ENCODE measurements around the gene BRMS1.
A peak's percentile ranks its signal among the peaks of the same experiment; 100 is the strongest.
"Not testable (repeated sequence)": the region's sequence is repeated elsewhere in the genome, so short reads cannot be mapped to it uniquely, and the experiment has no call there.

BRMS1 gene

DNA sequence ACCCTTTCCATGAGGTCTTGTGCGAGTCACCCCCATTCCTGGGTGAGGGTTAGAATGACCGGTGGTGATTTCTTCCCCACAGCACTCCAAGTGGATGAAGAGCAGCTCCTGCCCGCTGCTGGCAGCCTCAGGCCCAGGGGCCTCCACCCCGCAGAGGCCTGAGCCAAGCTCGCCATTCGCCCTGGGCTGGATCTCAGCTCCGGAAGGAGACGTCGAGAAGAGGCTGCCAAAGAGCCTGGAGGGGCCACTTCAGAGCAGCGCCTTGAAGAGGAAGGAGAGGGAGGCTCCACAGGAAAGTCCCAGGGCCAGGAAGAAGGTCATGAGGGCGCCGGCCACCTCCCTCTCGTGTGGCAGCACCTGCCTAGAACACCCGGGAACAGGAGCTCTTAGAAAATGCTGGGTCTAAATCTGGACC lies 18.3 kb upstream of the BRMS1 start:
- no peak for DNase-seq (ENCODE audit: low spot score)

DNA sequence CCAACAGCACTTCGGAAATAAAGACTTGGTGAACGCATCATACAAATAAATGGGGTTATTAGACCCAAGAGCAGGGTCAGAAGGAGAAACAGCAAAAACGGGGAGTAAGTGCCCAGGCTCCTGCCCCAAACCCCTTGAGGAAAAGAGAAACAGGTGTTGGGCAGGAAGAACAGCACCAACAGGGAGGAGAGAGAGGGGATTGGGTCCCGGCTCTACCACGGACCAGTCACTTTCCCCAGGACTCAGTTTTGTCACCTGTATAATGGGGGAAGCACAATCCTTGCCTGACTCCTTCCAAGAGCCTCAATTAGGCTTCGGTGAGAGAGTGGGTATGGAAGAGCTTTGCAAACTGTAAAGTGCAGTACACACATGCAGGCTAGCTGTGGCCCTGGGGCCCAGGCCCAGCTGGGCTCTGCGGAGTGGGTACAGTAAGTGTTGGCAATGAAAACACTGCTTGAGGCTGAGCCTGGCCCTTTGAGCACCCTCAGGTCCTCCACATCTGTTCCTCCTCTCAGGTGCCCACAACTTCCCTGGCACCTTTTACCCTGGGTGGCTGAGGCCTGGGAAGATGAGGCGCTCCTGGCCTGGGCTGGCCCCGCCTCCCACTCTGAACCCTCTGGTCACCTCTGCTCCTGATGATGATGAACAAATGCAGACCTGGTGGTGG lies 17.7 kb upstream of the BRMS1 start:
- no peak for DNase-seq (ENCODE audit: low spot score)

DNA sequence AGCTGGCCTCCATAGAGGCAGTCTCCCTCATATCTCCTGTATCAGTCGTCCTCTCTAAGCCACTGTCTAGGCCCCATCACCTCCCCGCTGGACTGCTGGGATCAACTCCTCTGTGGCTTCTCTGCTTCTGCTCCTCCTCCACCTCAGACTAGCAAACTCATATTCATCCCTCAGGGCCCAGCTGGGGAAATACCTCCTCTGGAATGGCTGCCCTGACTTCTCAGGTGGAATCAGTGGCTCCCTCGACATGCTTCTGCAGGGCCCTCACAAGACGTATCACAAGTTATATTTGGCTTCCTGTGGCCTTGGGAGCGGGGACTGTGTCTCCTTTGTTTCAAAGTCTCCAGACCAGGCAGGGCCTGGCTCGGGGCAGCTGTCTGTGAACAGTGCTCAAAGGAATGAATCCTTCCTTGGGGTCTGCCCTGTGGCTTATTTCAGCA lies 16.6 kb upstream of the BRMS1 start:
- no peak for DNase-seq (ENCODE audit: low spot score)

DNA sequence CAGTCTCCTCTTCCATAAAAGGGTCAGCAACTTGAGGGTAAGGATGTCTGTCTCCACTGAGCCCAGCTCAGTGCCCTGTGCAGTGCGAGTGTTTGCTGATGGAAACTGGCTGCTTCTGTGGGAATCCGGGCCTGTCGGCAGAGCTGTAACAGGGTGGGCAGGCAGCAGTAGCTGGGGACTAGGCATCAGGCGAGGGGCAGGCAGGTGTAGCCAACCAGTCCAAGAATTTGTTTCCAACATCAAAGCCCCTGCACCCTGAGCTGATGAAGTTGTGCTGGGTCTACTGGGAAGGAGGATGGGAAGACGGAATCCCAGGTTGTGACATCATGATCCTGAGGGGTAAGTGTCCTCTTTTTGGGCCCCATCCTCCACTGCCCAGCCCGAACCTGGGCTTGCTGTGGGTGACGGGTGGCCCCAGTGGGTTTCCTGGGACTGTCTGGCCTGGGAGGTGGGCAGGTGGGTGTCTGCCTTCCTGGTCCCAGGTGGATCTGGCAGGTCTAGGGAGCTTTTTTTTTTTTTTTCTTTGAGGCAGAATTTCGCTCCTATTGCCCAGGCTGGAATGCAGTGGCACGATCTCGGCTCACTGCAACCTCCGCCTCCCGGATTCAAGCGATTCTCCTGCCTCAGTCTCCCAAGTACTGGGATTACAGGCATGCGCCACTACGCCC lies 15.6 kb upstream of the BRMS1 start:
- DNase-seq (ENCODE audit: low spot score) = no peak

DNA sequence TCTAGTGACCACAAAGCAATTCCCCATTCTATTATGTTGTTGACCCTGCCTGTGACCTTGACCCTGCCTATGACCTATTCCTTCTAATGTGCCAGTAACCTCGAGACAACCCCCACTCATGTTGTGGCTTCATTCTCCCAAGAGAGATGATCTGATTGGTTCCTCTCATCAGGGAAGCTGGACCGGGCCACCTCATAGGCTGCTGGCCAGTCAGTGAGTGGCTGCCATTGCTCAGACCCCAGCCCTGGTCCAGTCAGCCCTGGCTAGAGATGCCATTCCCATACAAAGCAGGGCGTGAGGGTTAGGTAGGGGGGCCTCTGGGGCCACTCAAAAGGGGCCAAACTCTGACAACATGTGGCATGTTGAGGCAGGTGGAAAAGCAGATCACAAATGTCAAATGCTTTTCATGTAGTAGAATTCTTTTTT lies 14.8 kb upstream of the BRMS1 start:
- DNase-seq (ENCODE audit: low spot score) = no peak

DNA sequence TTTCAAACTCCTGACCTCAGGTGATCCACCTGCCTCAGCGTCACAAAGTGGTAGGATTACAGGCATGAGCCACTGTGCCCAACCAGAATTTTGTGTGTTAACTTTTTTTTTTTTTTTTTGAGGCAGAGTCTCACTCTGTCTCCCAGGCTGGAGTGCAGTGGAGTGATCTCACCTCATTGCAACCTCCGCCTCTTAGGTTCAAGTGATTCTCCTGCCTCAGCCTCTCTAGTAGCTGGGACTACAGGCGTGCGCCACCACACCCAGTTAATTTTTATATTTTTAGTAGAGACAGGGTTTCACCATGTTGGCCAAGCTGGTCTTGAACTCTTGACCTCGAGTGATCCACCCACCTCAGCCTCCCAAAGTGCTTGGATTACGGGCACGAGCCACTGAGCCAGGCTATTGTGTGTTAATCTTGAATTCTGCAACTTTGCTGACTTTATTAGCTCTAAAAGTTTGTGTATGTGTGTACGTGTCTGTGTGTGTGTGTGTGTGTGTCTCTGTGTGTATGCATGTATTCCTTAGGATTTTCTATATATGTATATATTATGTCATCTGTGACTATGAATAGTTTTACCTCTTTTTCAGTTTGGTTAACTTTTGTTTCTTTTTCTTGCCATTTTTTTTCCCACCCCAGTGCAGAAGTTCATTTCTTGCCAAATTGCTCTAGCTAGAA lies 5.8 kb upstream of the BRMS1 start:
- DNase-seq (ENCODE audit: low spot score) = not testable (repeated sequence)

DNA sequence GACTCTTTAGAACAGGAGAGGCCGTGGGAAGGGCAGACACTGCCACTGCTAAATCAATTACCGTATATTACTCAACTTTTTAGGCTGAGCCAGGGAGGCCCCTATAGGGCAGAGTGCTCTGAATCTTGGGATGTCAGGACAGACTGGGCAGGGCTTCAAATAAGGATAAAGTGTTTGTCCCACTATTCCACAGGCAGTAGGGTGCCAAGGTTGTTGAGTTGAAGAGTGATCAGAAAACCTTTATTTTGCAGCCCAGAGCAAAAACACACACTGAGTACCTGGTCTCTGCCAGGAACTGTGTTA lies 4.1 kb upstream of the BRMS1 start:
- DNase-seq (ENCODE audit: low spot score) = no peak

DNA sequence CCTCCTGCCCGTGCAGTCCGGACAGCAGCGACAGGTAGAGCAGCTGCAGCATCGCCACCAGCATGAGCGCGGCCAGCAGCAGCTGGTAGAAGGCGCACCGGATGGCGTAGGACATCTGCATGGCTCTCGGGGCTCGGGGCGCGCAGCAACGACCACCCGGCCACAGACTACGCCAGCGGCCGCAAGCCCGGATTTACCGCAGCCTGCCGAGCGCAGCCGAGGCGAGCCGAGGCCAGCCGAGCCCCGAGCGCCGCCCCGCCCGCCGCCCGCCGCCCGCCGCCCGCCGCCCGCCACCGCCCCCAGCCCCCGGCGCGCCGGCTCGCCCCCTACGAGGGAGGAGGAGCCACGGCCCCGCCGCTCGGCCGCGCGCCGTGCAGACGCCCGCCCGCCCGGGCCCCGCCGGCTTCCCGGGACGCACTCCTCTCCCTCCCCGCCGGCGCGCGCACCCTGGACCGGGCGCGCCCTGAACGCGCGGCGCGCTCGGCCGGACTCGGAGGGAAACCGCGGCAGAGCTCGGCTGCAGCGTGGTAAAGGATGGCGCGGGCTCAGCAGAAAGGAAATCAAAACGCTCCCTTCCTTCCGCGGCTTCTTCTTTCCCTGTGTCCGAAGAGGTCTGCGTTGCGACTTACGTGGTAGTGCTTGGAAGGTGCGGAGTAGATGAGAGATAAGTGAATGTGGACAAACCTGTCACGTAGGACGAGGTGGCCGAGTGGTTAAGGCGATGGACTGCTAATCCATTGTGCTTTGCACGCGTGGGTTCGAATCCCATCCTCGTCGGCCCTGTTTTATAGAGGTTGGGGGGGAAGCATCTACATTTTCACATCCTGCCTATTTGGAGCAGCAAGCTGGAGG lies 2.7 kb upstream of the BRMS1 start, which contains the start of gene B4GAT1:
B4GAT1 (minus strand) TSS at position 205 of the 852 bp plus-strand sequence; CDS start at position 121, 84 bp downstream.
- DNase-seq (ENCODE audit: low spot score) = peak; percentile 94

DNA sequence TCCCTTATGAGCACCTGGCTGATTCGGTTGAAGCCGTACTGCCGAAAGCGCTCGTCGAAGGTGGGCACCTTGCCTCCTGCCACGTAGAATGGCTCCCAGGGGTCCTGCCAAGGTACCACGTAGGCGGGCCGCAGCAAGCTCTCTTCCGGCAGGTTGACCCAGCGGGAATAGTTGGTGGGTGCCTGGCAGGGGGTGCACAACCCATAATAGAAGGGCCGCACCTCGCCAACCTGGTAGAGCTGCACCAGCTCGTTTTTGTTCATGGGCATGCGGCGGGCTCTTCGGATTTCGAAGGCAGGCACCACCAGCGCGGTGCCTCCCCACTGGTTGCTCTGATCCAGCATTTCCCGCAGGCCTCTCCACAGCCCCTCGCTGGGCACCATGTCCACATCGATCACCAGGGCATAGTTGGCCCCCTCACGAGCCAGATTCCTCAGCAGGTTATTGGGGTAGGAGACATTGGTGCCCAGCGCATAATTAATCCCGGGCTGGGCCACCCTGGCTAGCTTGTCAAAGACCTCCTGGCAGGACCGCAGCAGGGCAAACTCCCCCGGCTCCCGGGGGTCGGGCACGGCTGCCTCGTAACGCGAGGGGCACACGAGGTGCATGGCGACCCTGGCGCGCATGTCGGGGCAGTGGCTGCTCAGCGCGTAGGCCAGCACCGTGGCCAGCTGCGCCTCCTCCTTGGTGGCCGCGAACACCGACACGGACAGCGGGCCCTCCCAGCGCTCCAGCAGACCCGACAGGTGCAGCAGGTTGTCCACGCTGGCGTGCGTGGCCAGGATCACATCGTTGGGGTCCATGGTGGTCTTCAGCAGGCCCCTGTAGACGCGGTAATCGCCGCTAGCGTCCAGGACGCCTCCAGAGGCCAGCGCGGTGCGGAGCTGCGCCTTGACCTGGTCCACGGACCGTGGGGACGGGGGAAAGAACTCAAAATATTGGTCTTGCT lies 1.8 kb upstream of the BRMS1 start:
- no peak for DNase-seq (ENCODE audit: low spot score)

DNA sequence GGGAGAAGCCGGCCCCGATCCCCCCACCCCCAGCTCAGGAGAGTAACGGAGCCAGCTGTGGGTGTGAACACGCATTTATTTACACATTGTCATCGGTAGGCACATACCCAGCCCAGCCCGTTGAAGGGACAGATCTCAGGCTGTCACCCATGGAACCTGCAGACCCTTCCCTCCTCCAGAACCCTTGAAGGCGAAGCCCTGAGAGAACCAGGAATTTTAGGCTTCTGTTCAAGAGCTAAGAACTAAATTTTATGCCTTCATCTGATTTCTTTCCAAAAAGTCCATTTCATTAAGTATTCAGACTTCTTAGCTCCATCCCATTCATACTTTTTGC lies 379 bp upstream of the BRMS1 start:
- no peak for DNase-seq (ENCODE audit: low spot score)

DNA sequence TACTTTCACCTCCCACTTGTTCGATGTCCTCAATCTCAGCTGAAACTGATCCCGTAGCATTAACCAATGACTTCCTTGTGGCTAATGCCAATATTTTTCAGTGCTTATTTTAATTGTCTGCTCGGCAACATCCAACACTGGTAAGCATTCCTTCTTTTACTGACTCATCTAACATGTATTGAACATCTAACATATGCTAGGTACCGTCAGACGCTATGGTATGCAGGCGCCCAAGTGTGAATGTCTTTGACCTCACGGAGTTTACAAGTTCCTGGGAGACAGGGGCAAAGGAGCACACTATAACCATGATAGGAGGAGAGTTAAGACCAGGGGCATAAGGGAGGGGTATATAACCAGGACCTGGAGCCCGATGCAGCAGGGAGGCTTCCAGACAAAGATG lies 1.7 kb downstream of the BRMS1 start:
- no peak for DNase-seq (ENCODE audit: low spot score)

DNA sequence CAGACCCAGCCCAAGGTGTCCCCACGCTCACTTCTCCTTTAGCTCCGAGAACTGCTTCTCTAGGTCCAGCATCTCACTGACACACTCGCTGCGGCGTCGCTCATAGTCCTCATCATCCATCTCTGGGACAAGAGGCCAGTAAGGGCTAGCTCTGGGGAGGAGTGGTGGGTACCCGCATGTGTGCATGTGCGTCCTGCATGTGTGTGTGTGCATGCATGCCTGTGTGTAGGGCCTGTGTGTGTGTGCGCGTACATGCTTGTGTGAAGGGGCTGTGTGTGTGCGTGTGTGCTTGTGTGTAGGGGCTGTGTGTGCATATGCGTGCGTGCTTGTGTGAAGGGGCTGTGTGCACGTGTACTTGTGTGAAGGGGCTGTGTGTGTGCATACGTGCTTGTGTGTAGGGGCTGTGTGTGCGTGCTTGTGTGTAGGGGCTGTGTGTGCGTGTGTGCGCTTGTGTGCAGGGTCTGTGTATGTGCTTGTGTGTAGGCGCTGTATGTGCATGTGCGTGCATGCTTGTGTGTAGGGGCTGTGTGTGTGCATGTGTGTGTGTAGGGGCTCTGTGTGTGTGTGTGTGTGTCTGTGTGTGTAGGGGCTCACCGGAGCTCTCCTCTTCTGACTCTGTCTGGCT lies 3.3 kb downstream of the BRMS1 start:
- no peak for DNase-seq (ENCODE audit: low spot score)

DNA sequence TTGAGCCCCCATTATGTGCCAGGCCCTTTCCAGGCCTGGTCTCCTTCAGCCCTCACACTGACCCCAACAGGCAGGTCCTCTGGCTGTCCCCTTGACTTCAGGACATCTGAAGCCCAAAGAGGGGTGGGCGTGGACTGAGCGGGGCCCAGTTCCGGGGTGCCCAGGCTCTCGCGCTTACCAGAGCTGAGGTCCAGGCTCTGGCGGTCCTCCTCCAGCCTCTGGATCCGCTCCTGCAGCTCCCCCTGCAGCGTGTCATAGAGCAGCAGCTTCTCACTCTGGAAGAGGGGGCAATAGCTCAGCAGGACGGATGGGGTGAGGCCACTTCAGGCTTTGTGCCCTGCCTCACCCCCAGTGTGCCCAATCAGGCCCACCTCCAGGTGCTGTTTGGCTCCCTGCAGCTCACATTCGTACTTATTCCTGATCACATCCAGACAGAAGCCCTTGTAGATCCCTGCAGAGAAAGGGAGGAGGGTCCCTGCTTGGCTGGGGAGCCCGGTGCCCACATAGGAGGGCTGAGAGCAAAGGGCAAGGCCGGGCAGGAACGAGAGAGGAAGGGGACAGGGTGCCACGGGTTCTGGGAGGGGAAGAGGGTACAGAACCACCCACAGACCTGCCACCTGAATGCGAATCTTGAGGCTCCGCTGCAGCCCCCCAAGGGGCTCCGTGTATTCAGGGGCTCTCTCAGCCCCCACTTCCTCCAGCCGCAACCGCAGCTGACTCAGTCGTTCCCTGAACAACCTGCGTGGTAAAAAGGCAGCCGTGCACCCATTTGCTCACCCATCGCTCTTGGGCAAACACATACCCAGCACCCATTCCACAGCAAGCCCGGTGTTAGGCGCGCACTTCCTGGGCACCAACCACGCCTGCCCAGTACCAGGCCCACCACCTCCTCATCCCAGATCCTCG lies 4.1 kb downstream of the BRMS1 start:
- DNase-seq (ENCODE audit: low spot score) = no peak

DNA sequence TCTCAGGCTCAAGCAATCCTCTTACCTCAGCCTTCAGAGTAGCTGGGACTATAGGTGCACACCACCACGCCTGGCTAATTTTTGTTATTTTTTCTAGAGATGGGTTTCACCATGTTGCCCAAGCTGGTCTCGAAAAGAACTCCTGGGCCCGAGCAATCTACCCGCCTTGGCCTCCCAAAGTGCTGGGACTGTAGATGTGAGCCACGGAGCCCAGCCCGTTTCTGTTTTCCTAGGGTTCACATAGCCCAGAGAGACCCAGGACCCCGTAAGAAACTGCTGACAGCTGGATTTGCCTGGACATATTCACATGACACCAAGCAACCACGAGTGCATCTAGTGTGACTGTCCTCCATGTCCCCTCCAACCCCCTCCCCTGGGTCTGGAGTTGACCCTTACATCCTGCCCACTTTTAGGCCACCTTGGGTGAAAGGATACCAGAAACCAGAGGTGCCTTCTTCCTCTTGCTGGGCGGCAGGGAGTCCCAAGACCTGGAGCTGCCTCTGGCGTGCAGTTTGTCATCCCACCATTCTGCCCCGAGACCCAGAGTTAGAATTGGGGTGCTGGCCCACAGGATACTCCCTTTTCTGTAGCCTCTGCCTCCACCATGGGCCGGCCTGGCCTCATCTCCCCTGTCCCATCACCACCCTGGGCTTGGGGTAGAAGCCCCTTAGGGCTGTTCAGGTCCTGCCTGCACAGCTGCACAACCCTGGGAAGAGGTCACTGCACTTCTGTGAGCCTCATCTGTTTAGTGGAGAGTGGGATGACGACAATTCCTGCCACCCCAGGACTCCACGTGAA lies 5.0 kb downstream of the BRMS1 start:
- DNase-seq (ENCODE audit: low spot score) = no peak

DNA sequence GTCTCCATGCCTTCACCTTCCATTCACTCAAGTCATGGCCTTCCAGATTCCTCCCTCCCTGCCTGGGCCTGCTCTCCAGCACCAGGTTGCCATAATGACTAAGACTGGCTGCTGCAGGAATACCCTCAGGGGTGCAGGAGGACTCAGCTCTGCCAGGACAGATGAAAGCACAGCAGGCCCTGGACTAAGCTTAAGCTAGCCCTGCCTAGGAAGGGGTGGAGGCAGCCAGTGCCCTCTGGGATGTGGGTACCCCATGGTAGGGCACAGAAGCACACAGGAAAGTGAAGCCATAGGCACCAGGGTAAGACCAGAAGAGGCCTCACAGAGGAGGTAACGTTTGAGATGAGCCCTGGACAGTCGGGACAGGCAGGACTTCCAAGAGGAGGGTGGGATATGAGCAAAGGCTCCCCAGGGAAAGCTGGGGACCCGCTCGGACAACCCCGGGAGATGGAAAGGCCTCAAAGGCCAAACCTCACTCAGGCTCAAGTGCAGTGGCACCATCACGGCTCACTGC lies 5.7 kb downstream of the BRMS1 start:
- DNase-seq (ENCODE audit: low spot score) = no peak

DNA sequence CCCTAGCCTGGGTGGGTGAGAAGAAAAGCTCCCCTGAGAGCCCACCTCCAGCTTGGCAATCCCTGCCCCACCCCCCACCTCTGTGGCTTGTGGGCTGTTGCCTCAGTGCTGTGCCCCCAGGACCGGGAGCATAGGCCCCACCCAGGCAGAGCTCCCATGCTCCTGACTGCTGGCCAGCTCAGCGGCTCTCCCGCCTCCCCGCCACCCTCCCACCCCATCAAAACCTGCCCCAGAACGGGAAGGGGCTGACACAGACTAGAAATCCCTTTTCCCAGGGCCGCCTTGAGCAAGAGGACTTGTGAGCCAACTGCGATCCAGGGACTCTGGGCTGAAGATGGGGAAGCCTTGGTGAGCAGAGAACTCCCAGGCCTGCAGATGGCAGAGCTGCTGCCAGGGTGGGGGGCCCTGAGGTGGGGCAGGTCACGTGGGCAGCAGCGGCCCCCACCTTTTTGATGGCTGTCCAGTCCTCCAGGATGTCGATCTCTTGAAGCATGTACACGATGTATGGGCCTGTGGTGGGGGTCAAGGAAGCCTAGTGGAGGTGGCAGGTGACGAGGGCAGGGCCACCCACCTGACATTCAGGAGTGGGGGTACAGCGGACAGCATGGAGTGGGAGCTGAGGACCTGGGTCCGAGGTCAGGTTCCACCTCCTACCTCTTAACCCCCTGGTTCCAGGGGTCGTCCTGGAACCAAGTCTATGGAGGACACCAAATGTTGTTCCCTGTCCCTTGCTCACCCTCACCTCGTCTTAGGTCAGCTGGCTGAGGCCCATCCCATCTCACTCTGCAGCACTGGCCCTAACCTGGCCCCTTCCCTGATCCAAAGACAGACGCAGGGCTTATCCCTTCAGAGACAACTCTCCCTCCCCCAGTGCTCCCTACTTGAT lies 6.4 kb downstream of the BRMS1 start:
- DNase-seq (ENCODE audit: low spot score) = no peak

DNA sequence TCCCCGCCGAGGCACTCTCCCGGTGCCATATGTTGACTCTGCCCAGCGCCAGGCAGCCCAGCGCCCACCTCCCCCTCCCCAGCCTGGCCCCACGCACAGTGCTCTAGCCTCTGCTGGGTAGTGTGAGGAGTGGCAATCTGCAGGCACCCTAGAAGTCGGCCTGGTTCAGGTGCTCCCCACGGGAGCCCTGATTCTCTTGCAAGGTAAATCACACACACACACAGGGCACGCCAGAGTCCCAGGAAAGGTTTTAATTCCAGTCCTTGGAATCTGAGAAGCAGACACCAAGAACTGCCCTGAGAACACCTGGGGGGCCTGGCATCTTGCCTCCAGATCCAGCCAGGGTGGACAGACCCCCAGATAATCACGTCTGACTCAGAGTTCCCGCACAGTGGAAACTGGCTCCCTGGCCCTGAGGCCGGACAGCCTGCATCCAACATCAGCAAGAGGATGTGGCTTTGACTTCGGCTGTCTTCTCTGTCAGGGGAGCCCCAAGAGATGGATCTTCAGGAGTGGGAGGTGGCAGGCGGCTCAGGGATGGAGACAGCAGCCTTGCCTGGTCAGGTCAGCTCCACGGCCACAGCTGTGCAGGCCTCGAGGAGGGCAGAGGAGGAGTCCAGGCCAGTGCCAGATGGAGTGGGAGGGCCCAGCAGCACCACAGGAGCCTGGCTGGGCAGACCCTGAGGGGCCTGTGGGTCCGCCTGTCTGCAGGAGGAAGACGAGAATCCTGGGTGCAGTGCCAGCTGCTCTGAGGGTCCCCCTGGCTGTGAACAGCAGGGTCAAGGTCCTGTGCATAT lies 7.6 kb downstream of the BRMS1 start:
- DNase-seq (ENCODE audit: low spot score) = peak; percentile 38
